ENCODE data around the gene RCAN1.
A peak's percentile ranks its signal among the peaks of the same experiment; 100 is the strongest.

RCAN1 gene

GRCh38 chr21:34537838-34538237 is 77.1 kb downstream of the RCAN1 start:
- no peak for DNase-seq (ENCODE audit: low spot score)

GRCh38 chr21:34536820-34537219 is 78.1 kb downstream of the RCAN1 start:
- DNase-seq (ENCODE audit: low spot score), result no peak

GRCh38 chr21:34536311-34536710 is 78.6 kb downstream of the RCAN1 start:
- DNase-seq (ENCODE audit: low spot score), result no peak

- no peak for DNase-seq (ENCODE audit: low spot score)
Measured at GRCh38 chr21:34535886-34536285, 79.0 kb downstream of the RCAN1 start.

GRCh38 chr21:34534522-34534921 is 80.4 kb downstream of the RCAN1 start:
- DNase-seq (ENCODE audit: low spot score), result no peak

- no peak for DNase-seq (ENCODE audit: low spot score)
Measured at GRCh38 chr21:34533938-34534337, 81.0 kb downstream of the RCAN1 start.

GRCh38 chr21:34531399-34531798 is 83.5 kb downstream of the RCAN1 start:
- no peak for DNase-seq (ENCODE audit: low spot score)

GRCh38 chr21:34530261-34530660 is 84.7 kb downstream of the RCAN1 start:
- no peak for DNase-seq (ENCODE audit: low spot score)

- no peak for DNase-seq (ENCODE audit: low spot score)
Measured at GRCh38 chr21:34528131-34528561, 86.8 kb downstream of the RCAN1 start.

GRCh38 chr21:34526618-34527290 is 88.2 kb downstream of the RCAN1 start:
- DNase-seq (ENCODE audit: low spot score), result peak; percentile 57

GRCh38 chr21:34526241-34526617 is 88.7 kb downstream of the RCAN1 start:
- no peak for DNase-seq (ENCODE audit: low spot score)

- no peak for DNase-seq (ENCODE audit: low spot score)
Measured at GRCh38 chr21:34524646-34525601, 90.0 kb downstream of the RCAN1 start.

- no peak for DNase-seq (ENCODE audit: low spot score)
Measured at GRCh38 chr21:34523019-34523555, 91.8 kb downstream of the RCAN1 start.

GRCh38 chr21:34522284-34522683 is 92.6 kb downstream of the RCAN1 start:
- DNase-seq (ENCODE audit: low spot score), result no peak

GRCh38 chr21:34521561-34521960 is 93.4 kb downstream of the RCAN1 start:
- DNase-seq (ENCODE audit: low spot score), result no peak

GRCh38 chr21:34520764-34521508 is 94.0 kb downstream of the RCAN1 start:
- no peak for DNase-seq (ENCODE audit: low spot score)

- no peak for DNase-seq (ENCODE audit: low spot score)
Measured at GRCh38 chr21:34520281-34520680, 94.6 kb downstream of the RCAN1 start.

GRCh38 chr21:34519694-34520093 is 95.2 kb downstream of the RCAN1 start:
- DNase-seq (ENCODE audit: low spot score), result no peak

- DNase-seq (ENCODE audit: low spot score), result no peak
Measured at GRCh38 chr21:34519016-34519415, 95.9 kb downstream of the RCAN1 start.

GRCh38 chr21:34518301-34518700 is 96.6 kb downstream of the RCAN1 start:
- no peak for DNase-seq (ENCODE audit: low spot score)

GRCh38 chr21:34517491-34518245 is 97.2 kb downstream of the RCAN1 start:
- peak; percentile 27 for DNase-seq (ENCODE audit: low spot score)

- DNase-seq (ENCODE audit: low spot score), result no peak
Measured at GRCh38 chr21:34517039-34517438, 97.9 kb downstream of the RCAN1 start.
